ENCODE measurements around the gene NUP93.

The NUP93 gene

DNA sequence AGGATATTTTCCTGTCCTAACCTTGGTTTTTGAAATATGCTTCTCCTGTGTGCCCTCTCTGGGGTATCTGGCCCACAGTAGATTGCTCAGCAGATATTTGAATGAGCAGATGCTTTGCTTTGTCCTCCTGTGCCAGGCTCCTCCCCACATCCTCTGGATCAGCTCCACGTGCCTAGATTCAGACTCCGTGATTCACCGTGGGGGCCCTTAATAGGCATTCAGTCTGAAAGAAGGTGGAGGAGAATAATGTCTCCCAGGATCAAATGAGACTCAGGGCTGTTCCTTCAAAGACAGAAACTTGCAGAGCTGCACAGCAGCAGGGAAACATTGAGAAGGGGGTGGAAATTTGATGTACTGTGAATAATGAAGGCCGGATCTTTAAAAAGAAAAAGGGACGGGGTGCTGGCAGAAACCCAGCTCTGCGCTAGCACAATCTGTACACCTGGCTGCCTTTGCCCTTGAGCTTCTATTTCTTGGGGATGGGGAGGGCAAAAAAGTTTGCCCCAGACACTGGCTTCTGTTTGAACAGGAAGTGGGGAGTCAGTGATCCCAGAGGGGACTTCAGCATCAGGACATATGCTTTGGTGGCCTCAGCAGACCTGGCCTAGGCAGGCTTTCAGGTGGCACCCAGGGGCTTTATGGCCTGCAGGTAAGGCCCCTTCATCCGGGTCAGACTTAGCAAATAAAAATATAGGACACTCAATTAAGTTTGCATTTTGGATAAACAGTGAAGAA lies 119.2 kb downstream of the NUP93 start:
- TF ChIP-seq TAF1 (IDR thresholded peaks at IDR 0.05; ENCODE audit: borderline replicate concordance, insufficient read depth, low read length) (no peak), SIN3A (IDR thresholded peaks at IDR 0.05; ENCODE audit: borderline replicate concordance, insufficient read depth, low read length) (no peak), POLR2AphosphoS5 (IDR thresholded peaks at IDR 0.05; ENCODE audit: low read depth, low read length) (no peak), FOXP2 (optimal IDR thresholded peaks at IDR 0.05; ENCODE audit: borderline replicate concordance, extremely low read depth, extremely low read length, insufficient read depth) (no peak)
- TF ChIP-seq, protein P1, sequence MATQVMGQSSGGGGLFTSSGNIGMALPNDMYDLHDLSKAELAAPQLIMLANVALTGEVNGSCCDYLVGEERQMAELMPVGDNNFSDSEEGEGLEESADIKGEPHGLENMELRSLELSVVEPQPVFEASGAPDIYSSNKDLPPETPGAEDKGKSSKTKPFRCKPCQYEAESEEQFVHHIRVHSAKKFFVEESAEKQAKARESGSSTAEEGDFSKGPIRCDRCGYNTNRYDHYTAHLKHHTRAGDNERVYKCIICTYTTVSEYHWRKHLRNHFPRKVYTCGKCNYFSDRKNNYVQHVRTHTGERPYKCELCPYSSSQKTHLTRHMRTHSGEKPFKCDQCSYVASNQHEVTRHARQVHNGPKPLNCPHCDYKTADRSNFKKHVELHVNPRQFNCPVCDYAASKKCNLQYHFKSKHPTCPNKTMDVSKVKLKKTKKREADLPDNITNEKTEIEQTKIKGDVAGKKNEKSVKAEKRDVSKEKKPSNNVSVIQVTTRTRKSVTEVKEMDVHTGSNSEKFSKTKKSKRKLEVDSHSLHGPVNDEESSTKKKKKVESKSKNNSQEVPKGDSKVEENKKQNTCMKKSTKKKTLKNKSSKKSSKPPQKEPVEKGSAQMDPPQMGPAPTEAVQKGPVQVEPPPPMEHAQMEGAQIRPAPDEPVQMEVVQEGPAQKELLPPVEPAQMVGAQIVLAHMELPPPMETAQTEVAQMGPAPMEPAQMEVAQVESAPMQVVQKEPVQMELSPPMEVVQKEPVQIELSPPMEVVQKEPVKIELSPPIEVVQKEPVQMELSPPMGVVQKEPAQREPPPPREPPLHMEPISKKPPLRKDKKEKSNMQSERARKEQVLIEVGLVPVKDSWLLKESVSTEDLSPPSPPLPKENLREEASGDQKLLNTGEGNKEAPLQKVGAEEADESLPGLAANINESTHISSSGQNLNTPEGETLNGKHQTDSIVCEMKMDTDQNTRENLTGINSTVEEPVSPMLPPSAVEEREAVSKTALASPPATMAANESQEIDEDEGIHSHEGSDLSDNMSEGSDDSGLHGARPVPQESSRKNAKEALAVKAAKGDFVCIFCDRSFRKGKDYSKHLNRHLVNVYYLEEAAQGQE (IDR thresholded peaks at IDR 0.05; ENCODE audit: insufficient read depth in 1 of 2, low read depth in 2 of 2, low read length in 2 of 2): no peak

DNA sequence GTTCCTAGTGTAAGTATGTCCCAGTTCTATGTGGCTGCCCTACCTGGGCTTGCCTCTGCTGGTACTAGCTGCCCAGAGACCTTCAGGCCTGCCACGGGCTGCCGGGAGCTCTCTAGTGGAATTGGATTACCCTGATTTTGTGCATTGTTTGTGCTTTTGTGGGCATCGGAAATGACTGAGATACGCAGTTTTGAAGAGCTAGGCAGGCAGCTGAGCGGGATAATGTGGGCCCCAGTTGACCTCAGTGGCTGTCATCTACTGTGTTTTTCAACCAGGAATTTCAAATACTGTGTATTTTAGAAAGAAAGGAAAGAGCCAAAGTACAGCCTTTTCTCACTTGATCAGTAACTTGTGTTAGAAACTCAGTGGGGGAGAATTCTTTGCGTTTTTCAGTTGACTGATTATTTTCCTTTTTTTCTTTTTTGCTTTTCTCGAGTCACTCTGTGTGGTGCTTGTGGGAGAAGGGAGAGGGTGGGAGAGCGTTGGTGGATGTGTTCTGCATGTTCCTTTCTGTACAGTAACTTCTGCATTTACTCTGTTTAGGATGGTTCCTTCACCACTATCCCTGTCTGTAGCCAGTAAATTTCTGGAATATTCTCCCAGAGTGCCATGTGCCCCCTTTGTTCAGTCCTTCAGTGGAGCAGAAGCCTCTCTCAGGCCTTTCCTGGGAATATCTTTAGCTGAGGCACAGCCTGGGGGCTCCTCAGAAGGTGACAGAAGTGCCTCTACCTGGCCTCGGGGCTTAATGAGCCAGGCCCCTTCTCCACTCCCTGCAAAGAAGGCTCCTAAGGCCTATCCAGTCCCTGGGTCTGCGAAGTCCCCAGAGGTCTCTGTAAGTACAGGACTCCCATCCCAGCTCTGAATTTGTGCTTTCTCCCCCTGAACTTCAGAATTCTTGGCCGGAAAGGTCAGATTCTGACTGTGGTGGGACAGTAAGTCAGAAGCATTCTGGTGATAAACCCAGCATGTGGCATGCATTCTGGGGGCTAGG lies 120.1 kb downstream of the NUP93 start:
- TF ChIP-seq POLR2AphosphoS5 (IDR thresholded peaks at IDR 0.05; ENCODE audit: low read depth, low read length): no peak
- no peak for TF ChIP-seq FOXP2 (optimal IDR thresholded peaks at IDR 0.05; ENCODE audit: borderline replicate concordance, extremely low read depth, extremely low read length, insufficient read depth)
- no peak for TF ChIP-seq SIN3A (IDR thresholded peaks at IDR 0.05; ENCODE audit: borderline replicate concordance, insufficient read depth, low read length)
- no peak for TF ChIP-seq TAF1 (IDR thresholded peaks at IDR 0.05; ENCODE audit: borderline replicate concordance, insufficient read depth, low read length)
- TF ChIP-seq, protein P1 (IDR thresholded peaks at IDR 0.05; ENCODE audit: insufficient read depth in 1 of 2, low read depth in 2 of 2, low read length in 2 of 2): no peak

DNA sequence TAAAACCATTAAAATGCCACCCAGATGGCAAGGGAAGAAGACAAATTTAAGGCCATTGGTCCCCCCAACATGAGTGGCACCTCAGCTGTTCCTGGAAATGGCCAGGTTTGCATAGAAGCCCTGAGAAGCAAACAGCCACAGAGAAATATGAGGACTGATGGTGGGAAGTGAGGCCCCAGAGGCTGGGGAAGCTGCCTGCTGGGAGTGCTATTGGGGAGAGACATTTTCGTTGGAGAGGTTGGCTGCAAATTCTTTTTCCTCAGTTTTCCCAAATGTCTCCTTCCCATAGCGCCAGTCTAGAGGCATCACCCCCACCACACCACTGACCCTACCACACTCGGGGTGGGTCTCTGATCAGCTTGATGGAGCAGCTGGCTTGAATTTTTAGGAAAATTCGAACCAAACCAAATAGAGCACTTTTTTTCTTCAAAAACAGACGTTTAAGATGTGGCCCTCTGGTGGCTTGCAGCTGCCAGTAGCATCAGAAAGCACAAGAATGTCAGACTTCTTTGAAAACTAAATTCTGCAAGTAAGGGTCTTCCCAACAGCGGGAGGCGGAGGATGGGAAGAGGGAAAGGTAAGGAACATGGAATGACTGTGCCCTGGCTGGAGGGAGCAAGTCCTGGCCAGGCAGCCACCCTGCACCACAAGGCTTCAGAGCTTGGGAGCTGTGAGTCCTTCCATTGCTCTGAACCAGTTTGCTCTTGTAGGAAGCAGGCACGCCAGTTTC lies 121.9 kb downstream of the NUP93 start:
- TF ChIP-seq POLR2AphosphoS5 (IDR thresholded peaks at IDR 0.05; ENCODE audit: low read depth, low read length) (no peak), TAF1 (IDR thresholded peaks at IDR 0.05; ENCODE audit: borderline replicate concordance, insufficient read depth, low read length) (no peak), SIN3A (IDR thresholded peaks at IDR 0.05; ENCODE audit: borderline replicate concordance, insufficient read depth, low read length) (no peak)
- TF ChIP-seq, protein P1 (IDR thresholded peaks at IDR 0.05; ENCODE audit: insufficient read depth in 1 of 2, low read depth in 2 of 2, low read length in 2 of 2): no peak

DNA sequence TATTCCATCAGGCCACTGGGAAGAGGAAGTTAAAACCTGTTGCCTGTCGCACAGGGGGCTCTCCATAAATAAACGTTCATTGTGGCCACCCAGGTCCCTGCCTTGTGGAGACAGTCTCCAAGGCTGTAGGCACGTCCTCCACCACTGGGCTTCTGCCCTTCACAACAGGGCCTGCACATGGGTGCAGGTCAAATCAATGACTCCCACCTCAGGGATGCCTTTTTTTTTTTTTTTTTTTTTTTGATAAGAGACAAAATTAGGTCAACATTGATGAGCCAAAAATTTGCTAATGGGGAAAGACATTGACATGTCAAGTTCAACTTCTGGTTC lies 122.4 kb downstream of the NUP93 start:
- TF ChIP-seq POLR2AphosphoS5 (IDR thresholded peaks at IDR 0.05; ENCODE audit: low read depth, low read length) (no peak), TAF1 (IDR thresholded peaks at IDR 0.05; ENCODE audit: borderline replicate concordance, insufficient read depth, low read length) (no peak), FOXP2 (optimal IDR thresholded peaks at IDR 0.05; ENCODE audit: borderline replicate concordance, extremely low read depth, extremely low read length, insufficient read depth) (no peak), SIN3A (IDR thresholded peaks at IDR 0.05; ENCODE audit: borderline replicate concordance, insufficient read depth, low read length) (no peak)
- TF ChIP-seq, protein P1 (IDR thresholded peaks at IDR 0.05; ENCODE audit: insufficient read depth in 1 of 2, low read depth in 2 of 2, low read length in 2 of 2): no peak

Measured in PFSK-1 (cell line).